GM21737 (cell line): ENCODE results near the gene TRPM3.
"Not testable (repeated sequence)": the region's sequence is repeated elsewhere in the genome, so short reads cannot be mapped to it uniquely, and the experiment has no call there.

ENCODE experiments used
- ATAC-seq: cut with Tn5 transposase; IDR thresholded peaks from one replicate; pipeline ENCODE4 v1.9.1; 2021; ENCODE audit warnings: mild to moderate bottlenecking, moderate library complexity; ENCODE audit not compliant: unreplicated experiment

TRPM3 gene

DNA sequence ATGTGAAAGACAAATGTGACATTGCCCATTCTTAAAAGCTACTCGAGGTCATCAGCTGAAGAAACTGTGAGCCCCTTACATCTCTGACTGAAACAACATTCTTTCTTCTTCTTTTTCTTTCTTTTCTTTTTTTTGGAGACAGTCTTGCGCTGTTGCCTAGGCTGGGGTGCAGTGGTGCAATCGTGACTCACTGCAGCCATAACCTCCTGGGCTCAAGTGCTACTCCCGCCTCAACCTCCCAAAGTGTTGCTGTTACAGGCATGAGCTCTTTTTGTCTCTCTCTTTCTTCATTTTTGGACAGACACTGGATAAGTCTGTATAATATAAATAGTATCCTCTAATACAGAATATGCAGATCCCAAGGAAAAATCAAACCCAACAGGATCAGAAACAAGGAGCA, 443.3 kb downstream of the TRPM3 start:
- no peak for ATAC-seq

DNA sequence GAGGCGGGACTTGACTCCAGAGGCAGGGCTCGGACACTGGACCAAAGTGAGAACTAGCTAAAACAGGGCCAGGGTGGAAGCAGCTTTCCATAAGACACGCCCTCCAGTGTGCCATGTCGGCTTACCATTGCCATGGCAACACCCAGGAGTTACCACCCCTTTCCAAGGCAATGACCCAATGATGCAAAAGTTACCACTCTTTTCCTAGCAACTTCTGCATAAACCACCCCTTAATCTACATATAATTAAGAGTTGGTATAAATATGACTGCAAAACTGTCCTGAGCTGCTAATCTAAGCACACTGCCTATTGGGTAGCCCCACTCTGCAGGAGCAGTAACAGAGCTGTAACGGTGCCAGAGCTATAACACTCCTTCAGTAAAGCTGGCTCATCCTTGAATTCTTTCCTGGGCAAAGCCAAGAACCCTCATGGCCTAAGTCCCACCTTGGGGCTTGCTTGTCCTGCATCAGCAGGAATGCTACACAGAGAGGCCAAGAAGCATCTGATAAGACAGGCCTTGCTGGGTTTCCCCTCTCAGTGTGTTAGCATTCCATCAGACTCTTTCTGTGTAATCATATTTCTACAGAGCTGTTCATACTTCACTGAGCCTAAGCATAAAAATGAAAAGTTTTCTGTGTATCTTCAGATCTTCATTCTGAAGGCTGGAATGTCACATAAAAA, 444.2 kb downstream of the TRPM3 start:
- ATAC-seq, result no peak

DNA sequence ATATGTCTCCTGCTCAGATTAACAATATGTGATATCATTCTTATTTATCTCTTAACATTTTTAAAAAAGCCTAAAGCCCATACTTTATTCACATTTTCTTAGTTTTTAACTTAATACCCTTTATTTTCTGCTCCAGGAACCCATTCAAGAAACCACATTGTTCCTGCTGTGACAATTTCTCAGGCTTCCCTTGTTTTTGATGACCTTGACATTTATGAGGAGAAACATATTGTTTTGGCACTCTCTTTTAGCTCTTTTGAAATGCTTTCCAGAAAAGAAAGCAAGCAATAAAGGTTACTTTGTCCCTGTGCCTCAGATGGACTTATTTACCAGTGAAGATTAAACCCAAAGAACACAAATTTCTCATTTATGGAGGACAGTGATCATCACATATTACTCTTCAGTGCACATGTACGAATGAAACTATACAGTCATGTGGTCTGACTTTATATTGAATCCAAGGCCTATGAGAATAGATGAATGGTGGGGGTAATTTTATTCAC, 445.5 kb downstream of the TRPM3 start:
- no peak for ATAC-seq

DNA sequence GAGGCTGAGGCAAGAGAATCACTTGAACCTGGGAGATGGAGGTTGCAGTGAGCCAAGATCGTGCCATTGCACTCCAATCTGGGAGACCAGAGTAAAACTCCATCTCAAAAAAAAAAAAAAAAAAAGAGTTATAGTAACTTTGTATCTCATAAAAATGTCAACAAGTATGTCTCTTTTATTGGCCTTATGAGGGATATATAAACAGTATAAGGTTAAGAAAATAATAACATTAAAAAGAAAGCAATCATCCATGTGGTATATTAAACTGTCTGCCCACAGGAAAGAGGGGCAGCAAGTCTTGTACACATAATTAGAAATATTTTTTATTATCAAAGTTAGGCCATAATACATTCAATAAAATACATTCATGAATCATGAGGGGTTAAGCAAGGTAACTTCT, 447.6 kb downstream of the TRPM3 start:
- ATAC-seq, result no peak

DNA sequence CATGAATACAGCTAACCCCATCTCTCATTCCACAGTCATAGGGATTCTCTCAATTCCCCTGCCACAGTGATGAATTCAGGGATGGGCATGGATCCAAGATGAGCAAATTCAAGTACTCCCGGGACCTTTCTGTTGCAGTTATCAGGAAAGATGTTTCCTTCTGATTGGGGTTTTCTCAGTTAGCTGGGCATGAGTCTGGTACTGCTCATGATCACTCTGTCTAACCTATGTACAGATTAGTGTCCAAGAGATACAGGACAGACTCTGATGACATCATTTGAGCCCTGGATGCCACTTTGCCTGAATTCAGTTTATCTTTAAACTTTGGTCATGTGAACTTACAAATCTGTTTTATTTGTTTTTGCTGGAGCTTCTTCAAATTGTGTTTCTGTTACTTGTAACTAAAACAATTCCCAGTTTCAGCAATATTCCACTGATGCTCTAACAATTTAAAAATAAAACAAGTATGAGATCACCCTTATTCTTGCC, 449.2 kb downstream of the TRPM3 start:
- ATAC-seq, result no peak

DNA sequence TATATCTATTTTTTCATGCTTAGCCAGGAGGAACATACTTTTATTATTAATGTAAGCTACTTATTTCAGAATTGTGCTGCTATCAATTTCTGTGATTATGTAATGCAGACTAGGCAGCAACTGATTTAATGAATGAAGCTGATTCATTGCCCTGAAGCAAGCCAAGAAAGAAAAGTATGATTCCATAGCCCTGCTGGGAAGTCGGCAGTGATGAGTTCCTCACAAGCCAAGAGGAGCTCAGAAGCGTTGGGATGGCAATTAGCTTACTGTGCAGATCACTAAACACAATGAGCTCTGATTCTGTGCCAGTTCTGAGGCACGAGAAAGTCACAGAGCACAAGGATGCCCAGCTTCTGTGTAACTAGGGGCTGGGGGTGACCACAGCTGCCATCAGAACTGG, 452.7 kb downstream of the TRPM3 start:
- no peak for ATAC-seq

DNA sequence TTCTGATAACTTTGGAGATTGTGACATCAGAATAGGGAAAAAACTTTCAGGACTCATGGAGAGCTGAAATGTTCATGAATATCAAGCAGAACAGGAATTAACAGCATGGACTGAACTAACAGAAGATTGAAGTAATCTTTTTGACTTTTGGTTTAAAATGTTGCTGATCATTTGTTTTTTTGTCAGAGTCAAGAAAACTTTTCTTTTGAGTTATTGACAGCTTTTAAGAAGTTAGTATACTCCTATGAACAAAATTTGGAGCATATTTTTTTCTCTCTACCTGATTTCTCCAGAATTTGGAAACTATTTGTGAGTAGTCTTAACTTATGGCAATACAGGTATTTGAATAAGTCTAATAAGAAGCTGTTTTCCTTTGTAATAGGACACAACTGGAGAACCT, 462.7 kb downstream of the TRPM3 start:
- no peak for ATAC-seq

DNA sequence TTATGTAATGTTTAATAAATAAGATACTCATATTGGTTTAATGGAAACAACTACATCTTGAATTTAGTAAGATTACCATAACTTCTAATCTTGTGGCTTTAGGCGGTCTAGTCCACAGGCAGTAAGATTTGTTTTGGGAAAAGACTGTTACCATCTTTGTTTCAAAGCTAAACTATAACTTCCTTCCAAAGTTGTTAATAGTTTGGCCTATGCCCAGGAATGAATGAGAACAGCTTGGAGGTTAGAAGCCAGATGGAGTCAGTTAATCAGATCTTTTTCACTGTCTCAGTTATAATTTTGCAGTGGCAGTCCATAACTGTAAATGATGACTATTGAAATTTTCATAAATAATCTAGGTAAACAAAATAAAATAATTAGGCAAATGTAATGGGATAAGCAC, 465.1 kb downstream of the TRPM3 start:
- ATAC-seq, result no peak

DNA sequence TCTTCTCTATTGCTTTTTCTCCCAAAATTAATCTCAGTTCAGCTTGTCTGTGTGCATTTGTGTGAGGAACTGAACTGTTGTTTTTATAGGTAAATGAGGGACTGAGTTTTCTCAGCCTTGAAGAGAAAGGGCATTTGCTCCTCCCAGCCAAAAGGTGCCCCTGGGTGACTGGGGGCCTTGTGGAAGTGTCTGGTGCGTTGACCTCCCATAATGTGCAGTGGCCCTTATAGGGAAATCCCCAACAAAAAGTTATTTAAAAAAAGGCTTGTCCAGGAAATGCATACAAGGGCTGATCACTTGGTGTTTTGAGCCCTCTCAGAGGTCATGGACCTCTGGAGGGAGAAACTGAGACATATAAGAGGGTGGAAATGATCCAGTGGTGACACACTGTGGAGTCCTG, 467.3 kb downstream of the TRPM3 start:
- no peak for ATAC-seq

DNA sequence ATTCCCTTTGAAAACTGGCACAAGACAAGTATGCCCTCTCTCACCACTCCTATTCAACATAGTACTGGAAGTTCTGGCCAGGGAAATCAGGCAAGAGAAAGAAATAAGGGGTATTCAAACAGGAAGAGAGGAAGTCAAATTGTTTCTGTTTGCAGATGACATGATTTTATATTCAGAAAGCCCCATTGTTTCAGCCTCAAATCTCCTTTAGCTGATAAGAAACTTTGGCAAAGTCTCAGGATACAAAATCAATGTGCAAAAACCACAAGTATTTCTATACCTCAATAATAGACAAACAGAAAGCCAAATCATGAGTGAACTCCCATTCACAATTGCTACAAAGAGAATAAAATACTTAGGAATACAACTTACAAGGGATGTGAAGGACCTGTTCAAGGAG, 476.8 kb downstream of the TRPM3 start:
- not testable (repeated sequence) for ATAC-seq

DNA sequence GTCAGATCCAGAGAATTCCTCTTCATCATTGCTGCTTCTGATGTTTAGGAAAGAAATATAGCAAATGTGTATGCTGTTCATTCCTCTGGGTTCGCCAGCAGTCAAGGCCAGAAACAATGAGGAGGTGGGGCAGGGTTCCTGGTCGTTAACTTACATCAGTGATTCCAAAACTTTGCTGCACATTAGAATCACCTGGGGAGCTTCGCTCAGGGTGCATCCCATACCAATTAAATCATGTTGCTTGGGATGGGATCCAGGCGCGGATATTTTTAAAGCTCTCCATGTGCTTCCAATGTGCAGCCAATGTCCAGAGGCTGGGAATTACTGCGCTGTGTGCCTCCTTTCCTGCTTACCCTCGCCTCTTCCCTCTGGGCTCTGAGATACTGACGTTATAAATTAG, 479.1 kb downstream of the TRPM3 start:
- no peak for ATAC-seq

DNA sequence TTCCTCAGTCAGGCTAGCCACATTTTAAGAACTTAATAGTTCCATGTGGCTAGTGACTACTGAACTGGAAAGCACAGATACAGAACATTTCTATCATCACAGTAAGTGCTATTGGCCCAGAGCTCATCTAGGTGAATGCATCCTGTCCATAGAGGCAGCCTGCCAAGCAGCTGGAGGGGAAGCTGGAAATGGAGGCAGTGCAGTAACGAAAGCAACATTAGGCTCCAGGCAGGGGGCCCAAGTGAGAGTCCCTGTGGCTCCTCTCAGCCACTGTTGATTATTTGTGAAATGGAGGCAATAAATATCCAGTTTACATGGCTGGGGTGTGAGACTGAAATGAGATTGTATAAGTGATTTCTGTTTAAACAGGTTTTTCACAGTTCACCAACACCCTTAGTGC, 479.8 kb downstream of the TRPM3 start:
- ATAC-seq, result no peak

DNA sequence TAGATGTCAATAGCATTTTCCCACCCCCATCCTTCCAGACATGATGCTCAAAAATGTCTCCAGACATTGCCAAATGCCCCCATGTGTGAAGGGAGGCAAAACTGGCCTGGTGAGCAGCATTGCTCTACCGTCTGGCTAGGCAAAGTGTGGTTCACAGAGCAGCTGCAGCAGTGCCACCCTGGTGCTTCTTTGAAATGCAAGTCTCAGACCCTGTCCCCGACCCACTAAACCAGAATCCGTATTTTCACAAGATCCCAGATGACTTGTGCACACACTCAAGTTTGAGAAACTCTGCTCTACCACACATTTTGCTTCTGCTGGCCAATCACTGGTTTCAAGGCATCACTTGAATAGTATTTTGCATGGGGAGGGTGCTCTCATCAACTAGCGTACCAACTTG, 480.4 kb downstream of the TRPM3 start:
- no peak for ATAC-seq

DNA sequence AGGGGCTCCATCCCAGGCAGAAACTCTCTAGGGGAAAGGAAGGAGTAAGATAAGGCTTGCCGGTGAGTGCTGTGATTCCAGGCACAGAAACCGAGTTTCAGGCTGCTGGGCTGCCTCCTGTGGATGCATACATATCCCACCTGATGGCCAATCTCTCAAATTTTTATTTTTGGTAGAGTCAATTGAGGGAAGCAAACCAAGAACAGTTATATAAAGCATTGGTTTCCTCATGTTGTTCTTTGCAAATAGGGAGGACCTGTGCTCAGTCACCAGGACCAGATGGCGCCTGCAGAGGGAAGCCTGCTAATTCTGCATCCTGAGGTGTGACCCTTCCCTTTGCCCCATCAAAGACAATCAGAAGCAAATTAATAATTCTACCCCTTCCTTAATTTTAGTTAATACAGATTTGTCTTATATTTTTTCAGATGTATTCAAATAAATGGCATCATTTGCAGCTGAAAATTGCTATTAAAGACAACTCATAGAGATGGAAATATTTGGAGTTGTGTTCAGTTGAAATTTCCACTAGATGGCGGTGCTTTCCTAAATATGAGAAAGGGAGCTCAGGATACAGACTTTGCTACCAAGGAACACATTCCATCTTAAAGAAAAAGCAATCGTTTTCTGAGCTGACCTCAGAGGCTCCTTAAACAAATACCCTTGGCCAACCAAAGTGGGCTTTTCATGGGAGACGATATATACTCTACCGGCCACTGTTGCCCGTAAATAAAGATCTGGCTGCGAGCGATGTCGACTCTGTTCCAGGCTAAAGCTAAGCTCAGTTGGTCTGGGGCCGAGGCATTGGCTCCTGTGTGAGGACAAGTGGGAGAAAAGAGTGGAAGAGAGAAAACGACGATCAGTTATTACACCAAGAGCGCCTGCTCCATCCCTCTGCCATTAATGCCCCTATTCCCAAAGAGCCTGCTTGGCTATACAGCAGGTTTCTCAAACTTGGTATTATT, 481.3 kb downstream of the TRPM3 start:
- ATAC-seq, result no peak

DNA sequence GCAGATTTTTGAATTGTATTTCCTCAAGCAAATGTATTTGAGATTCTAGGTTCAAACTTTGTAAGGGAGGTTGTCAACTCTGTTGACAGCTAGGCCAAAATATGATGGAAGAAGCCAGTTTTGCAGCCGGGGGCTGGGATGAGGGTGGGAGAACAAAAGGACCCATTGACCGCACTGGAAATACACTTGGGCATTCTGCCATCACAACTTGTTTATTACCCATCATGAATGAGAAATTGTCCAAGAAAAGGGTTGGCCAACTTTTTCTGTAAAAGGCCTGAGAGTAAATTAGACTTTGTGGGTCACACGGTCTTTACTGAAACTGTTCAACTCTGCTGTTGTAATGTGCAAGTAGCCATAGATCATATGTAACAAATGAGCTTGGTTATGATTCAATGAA, 485.6 kb downstream of the TRPM3 start:
- no peak for ATAC-seq

DNA sequence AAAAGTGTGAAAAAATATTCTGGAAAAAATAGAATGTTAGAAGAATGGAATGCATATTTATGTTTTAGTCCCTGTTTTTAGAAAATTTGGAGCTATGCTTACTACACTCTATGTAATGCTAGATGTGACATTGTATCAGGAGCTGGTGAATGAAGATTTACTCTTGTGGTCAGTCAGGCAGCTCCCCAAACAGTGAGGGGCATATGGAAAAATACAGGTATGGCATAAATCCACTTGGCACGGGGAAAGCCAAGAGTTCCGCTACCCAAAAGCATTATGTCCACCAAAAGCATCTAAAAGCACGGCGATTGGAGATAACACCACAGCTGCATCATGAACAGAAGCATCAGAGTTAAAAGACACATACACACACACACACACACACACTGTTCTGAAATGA, 486.7 kb downstream of the TRPM3 start:
- ATAC-seq, result no peak

DNA sequence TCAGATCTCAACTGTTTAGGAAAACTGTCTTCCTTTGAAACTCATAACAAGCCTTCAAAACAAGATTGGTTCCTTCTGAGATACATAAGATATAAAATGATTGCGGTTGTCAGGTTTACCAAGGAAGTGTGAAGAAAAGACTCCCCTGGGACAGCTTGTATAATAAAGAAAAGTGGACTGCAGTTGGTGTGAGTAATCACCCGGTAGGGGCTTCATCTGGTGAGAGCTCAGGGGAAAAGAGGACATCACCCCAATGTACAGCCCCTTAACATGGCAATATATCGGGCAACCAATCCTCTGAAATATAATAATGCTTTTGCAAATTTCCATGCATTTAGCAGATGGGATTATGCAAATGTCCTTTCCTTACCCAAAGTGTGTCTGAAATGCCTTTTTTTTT, 490.4 kb downstream of the TRPM3 start:
- ATAC-seq, result no peak

DNA sequence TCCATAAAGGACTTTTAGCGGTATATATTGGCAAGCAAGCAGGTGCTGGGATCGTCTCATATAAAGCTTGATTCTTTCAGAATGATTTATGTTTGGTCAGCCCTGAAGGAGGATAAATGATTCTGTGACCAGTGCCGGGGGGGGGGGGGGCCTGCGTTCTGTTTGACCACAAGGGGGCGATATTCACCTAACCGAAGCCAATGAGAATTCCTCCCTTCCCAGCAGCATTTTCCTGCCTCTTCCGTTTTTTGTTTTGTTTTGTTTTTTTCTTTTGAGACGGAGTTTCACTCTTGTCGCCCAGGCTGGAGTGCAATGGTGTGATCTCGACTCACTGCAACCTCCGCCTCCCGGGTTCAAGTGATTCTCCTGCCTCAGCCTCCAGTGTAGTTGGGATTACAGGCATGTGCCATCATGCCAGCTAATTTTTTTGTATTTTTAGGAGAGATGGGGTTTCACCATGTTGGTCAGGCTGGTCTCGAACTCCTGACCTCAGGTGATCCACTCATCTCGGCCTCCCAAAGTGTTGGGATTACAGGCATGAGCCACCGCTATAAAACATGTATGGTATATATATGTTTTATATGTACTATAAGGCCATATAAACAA, 492.2 kb downstream of the TRPM3 start:
- ATAC-seq, result not testable (repeated sequence)

DNA sequence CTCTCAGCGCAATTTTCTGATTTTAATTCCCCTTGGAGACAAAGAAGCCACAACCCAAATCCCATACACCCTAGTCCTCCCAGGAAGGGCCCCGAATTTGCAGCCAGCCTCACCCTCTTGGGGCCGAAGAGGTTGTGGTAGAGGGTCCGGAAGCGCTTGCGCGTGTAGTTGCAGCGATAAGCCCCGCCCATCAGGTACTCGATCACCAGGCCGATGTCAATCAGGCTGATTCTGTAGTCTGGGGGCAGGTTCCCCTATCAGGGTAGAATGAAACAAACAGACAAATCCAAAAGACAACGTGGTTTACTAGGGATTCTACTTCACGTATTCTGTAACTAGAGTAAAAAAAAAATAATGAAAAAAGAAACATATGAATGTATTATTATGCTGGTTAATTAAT, 496.3 kb downstream of the TRPM3 start:
- no peak for ATAC-seq

DNA sequence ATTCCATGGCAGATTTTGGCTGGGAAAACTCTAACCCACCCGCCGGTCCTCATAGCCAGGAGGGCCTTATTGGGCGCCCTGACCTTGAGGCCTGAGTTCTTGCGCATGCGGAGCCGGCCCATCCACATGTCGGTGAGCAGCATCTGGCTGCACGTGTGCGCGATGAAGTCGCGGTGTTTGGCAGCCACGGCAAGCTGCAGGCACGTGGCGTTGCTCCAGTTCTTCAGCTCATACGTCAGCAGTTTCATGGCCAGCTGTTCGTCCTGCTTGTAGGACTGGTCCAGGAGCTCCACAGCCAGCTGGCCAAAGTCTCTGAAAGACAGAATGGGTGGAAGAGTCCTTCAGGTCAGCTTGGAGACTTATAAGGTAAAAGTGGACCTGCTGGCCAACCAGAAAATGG, 502.6 kb downstream of the TRPM3 start:
- no peak for ATAC-seq

DNA sequence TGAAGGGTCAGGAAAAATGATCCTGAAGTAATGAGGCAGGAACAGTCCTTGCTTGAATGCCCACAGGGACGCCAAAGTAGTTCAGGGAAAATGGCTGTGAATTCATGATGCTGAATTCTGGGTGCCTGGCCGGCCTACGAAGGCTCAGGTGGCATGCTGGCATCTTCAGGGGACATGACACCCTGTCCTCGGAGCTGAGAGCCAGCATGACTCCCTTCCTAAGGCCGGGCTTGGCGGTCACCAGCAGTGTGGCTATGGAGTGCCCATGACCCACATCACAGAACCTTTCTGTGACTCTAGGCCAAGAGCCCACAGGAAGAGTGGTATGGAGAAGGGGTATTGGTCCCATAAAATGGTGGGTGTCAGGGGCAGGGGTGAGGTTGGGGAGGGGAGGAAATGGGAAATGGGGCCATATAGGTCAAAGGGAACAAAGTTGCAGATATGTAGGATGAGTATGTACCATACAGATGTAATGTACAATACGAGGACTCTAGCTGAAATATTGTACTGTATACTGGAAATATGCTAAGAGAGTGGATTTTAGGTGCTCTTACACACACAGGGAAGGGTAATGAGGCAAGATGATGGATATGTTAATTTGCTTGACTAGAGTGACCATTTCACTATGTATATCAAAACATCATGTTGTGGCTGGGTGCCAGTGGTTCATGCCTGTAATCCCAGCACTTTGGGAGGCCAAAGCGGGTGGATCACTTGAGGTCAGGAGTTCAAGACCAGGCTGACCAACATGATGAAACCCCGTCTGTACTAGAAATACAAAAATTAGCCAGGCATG, 504.2 kb downstream of the TRPM3 start:
- no peak for ATAC-seq
